Thoracic aorta (tissue), 2 donors: ENCODE data around the gene IFNAR2. TPM values are rescaled to one million over a fixed set of nuclear protein-coding genes. Genes with fewer than 3 reads are reported as not detected.
"Not testable (repeated sequence)": the region's sequence is repeated elsewhere in the genome, so short reads cannot be mapped to it uniquely, and the experiment has no call there.

ENCODE experiments used
- ATAC-seq: fragments of 150-250 bp; one replicate; pipeline ENCODE4 v1.8.0; 2017; ENCODE audit warnings: low read depth; ENCODE audit not compliant: insufficient number of reproducible peaks, low FRiP score
- DNase-seq: peaks from one replicate; pipeline ENCODE4 v3.0.0-alpha.2; 2020; ENCODE audit warnings: low spot score
- H3K27ac ChIP-seq, 2 donors: fragments of 200-600 bp; sonication (generic); 1 replicate in 1 of 2; 2 replicates in 1 of 2; pipeline ENCODE4 v1.5.1; 2016; ENCODE audit warnings: mild to moderate bottlenecking in 2 of 2, moderate library complexity in 2 of 2
- H3K27me3 ChIP-seq: fragments of 200-600 bp; sonication (generic); replicated peaks from 2 replicates; pipeline ENCODE4 v1.6.0; 2016; ENCODE audit warnings: mild to moderate bottlenecking; ENCODE audit not compliant: insufficient read depth
- H3K36me3 ChIP-seq: fragments of 200-600 bp; sonication (generic); one replicate; pipeline ENCODE4 v1.5.1; 2016
- H3K4me1 ChIP-seq, 2 donors: fragments of 200-600 bp; sonication (generic); 1 replicate in 1 of 2; 2 replicates in 1 of 2; pipeline versions ENCODE4 v1.5.1 to v1.6.0; 2016; ENCODE audit warnings: low read depth in 2 of 2, mild to moderate bottlenecking in 1 of 2; ENCODE audit not compliant: control insufficient read depth in 1 of 2
- H3K4me3 ChIP-seq: fragments of 200-600 bp; sonication (generic); 2 replicates; pipeline ENCODE4 v1.5.1; 2016; ENCODE audit warnings: mild to moderate bottlenecking
- H3K9me3 ChIP-seq: fragments of 200-600 bp; sonication (generic); 2 replicates; pipeline ENCODE4 v1.5.1; 2016
- total RNA-seq, 2 donors: library from RNA; depleted of rRNA; stranded (reverse); fragments of >200 nt; gene quantifications; one replicate each; pipeline versions ENCODE4 v1.1.0 to v1.2.3, GENCODE V29; 2016
- TF ChIP-seq, protein P1 (sequence below): fragments of 200-600 bp; sonication (generic); IDR thresholded peaks from one replicate; pipeline ENCODE4 v1.5.1; 2019; ENCODE audit warnings: antibody characterized with exemption

The IFNAR2 gene
- total RNA-seq, 2 donors from 2014 or later: 15.2 to 36.1 TPM

DNA sequence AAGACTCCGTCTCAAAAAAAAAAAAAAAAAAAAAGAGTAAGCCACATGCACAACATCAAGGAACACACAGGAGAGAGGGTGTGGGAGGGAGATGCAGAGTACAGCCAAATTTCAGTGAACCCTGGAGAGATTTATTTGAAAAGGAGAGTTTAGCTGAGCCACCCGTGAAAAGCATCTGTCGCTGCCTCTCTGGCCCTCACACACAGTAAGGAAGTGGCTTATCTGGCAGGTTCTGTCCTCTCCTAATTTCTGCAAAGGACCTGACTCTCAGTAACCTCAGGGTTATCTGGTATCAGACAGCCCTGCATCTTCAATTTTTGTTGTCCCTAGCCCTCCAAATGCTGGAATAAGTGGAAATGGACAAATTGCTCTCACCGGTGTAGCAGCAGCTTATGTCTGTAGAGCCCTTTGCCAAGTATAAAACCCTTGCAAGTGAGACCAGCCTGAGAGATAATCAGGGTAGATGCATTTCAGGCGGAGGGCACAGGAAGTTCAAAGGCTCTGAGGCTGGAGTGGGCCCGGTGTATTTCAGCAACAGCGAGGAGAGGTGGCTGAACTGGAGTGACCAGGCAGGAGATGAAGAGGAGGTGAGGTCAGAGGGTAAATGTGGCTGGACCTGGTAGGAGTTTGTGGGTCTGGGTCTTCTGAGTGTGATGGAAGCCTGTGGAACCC lies 19.7 kb downstream of the IFNAR2 start:
- Histone ChIP-seq H3K36me3 (peaks cover 43% of the 10 kb centered on the region), H3K27me3 (no peaks in the 10 kb centered on the region), H3K4me1 (no peaks in the 10 kb centered on the region), H3K9me3 (no peaks in the 10 kb centered on the region), H3K4me3 (no peak overlapping the region), H3K27ac (no peak overlapping the region)
- DNase-seq (no peak), ATAC-seq (no peak)
- TF ChIP-seq, protein P1, sequence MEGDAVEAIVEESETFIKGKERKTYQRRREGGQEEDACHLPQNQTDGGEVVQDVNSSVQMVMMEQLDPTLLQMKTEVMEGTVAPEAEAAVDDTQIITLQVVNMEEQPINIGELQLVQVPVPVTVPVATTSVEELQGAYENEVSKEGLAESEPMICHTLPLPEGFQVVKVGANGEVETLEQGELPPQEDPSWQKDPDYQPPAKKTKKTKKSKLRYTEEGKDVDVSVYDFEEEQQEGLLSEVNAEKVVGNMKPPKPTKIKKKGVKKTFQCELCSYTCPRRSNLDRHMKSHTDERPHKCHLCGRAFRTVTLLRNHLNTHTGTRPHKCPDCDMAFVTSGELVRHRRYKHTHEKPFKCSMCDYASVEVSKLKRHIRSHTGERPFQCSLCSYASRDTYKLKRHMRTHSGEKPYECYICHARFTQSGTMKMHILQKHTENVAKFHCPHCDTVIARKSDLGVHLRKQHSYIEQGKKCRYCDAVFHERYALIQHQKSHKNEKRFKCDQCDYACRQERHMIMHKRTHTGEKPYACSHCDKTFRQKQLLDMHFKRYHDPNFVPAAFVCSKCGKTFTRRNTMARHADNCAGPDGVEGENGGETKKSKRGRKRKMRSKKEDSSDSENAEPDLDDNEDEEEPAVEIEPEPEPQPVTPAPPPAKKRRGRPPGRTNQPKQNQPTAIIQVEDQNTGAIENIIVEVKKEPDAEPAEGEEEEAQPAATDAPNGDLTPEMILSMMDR: no peak

DNA sequence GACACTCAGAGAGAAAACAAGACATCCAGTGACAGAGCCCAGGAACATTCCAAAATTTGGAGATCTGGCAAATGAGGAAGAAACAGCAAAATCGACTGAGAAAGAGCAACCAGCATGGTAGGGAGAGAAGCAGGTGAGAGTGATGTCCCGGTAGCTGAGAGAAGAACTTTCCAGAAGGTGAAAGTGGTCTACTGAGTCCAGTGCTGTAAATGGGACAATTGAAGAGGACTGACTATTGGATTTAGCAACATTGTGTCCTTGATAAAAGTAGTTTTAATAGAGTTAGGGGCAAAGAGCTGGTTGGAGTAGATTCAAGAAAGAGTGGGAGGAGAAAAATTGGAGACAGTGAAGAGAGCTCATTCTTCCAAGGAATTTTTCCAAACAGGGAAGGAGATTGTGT lies 21.4 kb downstream of the IFNAR2 start:
- no peaks in the 10 kb centered on the region for H3K9me3 ChIP-seq
- no peaks in the 10 kb centered on the region for H3K27me3 ChIP-seq
- DNase-seq: no peak
- H3K4me3 ChIP-seq: no peak overlapping the region
- ATAC-seq: no peak
- no peak overlapping the region for H3K27ac ChIP-seq
- TF ChIP-seq, protein P1: no peak
- peaks cover 43% of the 10 kb centered on the region for H3K36me3 ChIP-seq
- no peaks in the 10 kb centered on the region for H3K4me1 ChIP-seq

DNA sequence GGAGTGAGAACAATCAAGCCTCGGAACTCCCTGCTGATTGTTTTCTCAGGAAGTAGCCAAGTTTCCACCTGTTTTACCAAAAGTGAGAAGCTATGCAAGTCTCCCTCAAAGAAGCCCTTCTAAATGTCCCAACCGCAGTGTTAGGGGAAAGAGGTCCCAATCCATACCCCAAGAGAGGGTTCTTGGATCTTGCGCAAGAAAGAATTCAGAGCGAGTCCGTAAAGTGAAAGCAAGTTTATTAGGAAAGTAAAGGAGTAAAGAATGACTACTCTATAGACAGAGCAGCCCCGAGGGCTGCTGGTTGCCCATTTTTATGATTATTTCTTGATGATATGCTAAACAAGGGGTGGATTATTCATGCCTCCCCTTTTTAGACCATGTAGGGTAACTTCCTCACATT lies 23.6 kb downstream of the IFNAR2 start:
- not testable (repeated sequence) for ATAC-seq, H3K4me3 ChIP-seq, H3K4me1 ChIP-seq, H3K27me3 ChIP-seq, H3K9me3 ChIP-seq, DNase-seq, H3K27ac ChIP-seq
- H3K36me3 ChIP-seq: peaks cover 37% of the 10 kb centered on the region

DNA sequence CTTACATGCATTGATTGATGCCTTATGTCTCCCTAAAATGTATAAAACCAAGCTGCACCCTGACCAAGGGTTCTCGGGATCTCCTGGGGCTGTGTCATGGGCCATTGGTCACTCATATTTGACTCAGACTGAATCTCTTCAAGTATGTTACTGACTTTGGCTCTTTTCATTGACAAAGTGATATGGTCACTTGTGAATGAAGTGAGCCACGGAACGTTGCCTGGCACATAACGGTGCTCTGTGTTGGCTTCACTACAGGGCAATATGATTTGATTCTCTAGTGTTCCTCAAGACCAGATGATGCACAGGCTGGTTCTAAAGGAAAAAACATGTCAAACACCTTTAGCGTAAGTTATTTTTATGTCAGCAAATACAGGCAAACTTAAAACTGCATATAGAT lies 25.0 kb downstream of the IFNAR2 start:
- no peak overlapping the region for H3K4me3 ChIP-seq
- H3K27me3 ChIP-seq: no peaks in the 10 kb centered on the region
- no peaks in the 10 kb centered on the region for H3K9me3 ChIP-seq
- TF ChIP-seq, protein P1: no peak
- no peaks in the 10 kb centered on the region for H3K4me1 ChIP-seq
- ATAC-seq (no peak), DNase-seq (no peak)
- H3K27ac ChIP-seq: no peak overlapping the region
- peaks cover 27% of the 10 kb centered on the region for H3K36me3 ChIP-seq

DNA sequence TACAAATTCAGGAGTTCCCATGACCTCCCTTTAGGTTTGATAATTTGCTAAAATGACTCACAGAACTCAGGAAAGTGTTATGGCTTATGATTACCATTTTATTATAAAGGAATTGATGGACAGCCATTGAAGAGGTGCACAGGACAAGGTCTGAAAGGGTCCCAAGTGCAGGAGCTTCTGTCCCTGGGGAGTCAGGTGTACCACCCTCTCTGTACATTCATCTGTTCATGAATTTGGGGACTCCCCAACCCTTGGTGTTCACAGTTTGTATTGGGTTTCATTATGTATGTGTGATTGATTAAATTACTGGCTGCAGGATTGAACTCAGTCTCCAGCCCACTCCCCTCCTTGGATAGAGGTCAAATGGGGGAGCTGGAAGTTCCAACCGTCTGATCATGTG lies 25.7 kb downstream of the IFNAR2 start:
- Histone ChIP-seq H3K9me3 (no peaks in the 10 kb centered on the region), H3K4me3 (no peak overlapping the region), H3K36me3 (peaks cover 24% of the 10 kb centered on the region), H3K27me3 (no peaks in the 10 kb centered on the region), H3K27ac (no peak overlapping the region), H3K4me1 (no peaks in the 10 kb centered on the region)
- DNase-seq (no peak), ATAC-seq (no peak)
- TF ChIP-seq, protein P1: no peak

DNA sequence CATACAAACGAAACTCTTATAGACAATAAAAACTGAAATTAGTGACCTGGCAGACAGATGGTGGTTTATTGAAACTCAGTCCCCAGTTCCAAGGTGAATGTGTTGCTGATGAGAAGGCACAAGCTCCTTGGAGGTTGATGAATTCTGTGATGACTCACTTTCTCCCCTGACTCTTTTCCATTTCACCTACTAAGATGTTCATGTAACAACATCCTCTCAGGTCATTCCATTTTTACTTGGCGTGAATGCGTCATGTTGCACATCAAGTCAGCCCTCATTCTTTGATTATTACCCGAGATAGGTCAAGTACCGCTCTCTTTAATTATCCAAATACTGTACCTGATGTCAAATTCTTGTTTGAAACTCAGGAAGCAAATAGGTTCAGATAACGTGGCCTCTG lies 26.3 kb downstream of the IFNAR2 start:
- Histone ChIP-seq H3K4me1 (no peaks in the 10 kb centered on the region), H3K4me3 (no peak overlapping the region), H3K36me3 (peaks cover 18% of the 10 kb centered on the region), H3K9me3 (no peaks in the 10 kb centered on the region), H3K27ac (no peak overlapping the region), H3K27me3 (no peaks in the 10 kb centered on the region)
- ATAC-seq: no peak
- TF ChIP-seq, protein P1: no peak
- no peak for DNase-seq
